Sigmoid colon (tissue), 4 donors: ENCODE measurements around the gene PDE11A.

Experiments
- CTCF ChIP-seq, 4 experiments: fragments of 450-650 bp in 3 of 4; fragments of 200-600 bp in 1 of 4; IDR thresholded peaks; one replicate each; pipeline ENCODE4 v1.5.1; 2016 to 2019; ENCODE audit warnings: antibody characterized with exemption in 4 of 4, mild to moderate bottlenecking in 3 of 4, moderate library complexity in 2 of 4
- POLR2AphosphoS5 ChIP-seq, 4 donors: sonication (generic); formaldehyde crosslinking; IDR thresholded peaks; one replicate each; pipeline ENCODE4 v1.6.1; 2017; ENCODE audit warnings: antibody characterized with exemption in 4 of 4

GRCh38 chr2:177694348-177694747 is 378.2 kb downstream of the PDE11A start:
- no peak for TF ChIP-seq CTCF (IDR thresholded peaks at IDR 0.05)
- no peak for TF ChIP-seq POLR2AphosphoS5 (IDR thresholded peaks at IDR 0.05)
